Measurements from ENCODE around the gene PKNOX2.

DNA sequence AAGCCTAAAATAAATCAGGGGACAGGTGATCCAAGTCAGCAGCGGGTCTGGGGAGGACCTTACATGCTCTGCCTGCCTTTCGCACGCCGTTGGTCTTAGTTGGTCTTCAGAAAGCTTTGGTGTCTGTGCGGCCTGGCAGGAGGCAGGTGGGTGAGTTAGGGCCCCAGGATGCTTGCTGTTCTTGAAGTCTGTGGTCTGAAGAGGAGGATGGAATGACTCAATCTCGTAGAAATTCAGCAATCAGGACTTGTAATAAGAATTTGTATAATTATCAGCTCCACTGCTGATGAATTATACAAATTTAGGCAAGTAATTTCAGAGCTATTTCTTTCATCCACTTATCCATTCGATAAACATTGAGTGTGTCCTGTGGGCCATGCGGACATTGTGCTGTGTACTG lies 193.0 kb downstream of the PKNOX2 start:
- TF ChIP-seq RAD21 (IDR thresholded peaks at IDR 0.05) (no peak), NR2F2 (IDR thresholded peaks at IDR 0.05) (no peak), REST (IDR thresholded peaks at IDR 0.05) (no peak), YY1 (IDR thresholded peaks at IDR 0.05) (no peak), HNF4G (IDR thresholded peaks at IDR 0.05) (no peak), HNF4A (conservative IDR thresholded peaks at IDR 0.05) (no peak), EGR1 (IDR thresholded peaks at IDR 0.05; ENCODE audit: low read depth in 2 of 2) (no peak), FOXA1 (IDR thresholded peaks at IDR 0.05) (no peak)
- TF ChIP-seq, protein P1, sequence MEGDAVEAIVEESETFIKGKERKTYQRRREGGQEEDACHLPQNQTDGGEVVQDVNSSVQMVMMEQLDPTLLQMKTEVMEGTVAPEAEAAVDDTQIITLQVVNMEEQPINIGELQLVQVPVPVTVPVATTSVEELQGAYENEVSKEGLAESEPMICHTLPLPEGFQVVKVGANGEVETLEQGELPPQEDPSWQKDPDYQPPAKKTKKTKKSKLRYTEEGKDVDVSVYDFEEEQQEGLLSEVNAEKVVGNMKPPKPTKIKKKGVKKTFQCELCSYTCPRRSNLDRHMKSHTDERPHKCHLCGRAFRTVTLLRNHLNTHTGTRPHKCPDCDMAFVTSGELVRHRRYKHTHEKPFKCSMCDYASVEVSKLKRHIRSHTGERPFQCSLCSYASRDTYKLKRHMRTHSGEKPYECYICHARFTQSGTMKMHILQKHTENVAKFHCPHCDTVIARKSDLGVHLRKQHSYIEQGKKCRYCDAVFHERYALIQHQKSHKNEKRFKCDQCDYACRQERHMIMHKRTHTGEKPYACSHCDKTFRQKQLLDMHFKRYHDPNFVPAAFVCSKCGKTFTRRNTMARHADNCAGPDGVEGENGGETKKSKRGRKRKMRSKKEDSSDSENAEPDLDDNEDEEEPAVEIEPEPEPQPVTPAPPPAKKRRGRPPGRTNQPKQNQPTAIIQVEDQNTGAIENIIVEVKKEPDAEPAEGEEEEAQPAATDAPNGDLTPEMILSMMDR (IDR thresholded peaks at IDR 0.05; ENCODE audit: low read depth, low read length, missing input control) = no peak
- TF ChIP-seq, protein P2, sequence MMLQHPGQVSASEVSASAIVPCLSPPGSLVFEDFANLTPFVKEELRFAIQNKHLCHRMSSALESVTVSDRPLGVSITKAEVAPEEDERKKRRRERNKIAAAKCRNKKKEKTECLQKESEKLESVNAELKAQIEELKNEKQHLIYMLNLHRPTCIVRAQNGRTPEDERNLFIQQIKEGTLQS (IDR thresholded peaks at IDR 0.05) = no peak
